HG02943 (cell line): Measurements from ENCODE around the gene SNX20.

Source experiments
- ATAC-seq: cut with Tn5 transposase; IDR thresholded peaks from one replicate; pipeline ENCODE4 v1.9.1; 2021; ENCODE audit warnings: mild to moderate bottlenecking, low read depth, moderate library complexity; ENCODE audit not compliant: unreplicated experiment

The SNX20 gene

GRCh38 chr16:50637716-50638602 is 43.2 kb downstream of the SNX20 start:
- no peak for ATAC-seq

GRCh38 chr16:50636753-50637374 is 44.2 kb downstream of the SNX20 start:
- no peak for ATAC-seq

- no peak for ATAC-seq
Observed at GRCh38 chr16:50635505-50636392, 45.4 kb downstream of the SNX20 start.

- ATAC-seq = no peak
Observed at GRCh38 chr16:50634947-50635346, 46.2 kb downstream of the SNX20 start.

- ATAC-seq = no peak
Observed at GRCh38 chr16:50634090-50634489, 47.0 kb downstream of the SNX20 start.

GRCh38 chr16:50632927-50633800 is 47.9 kb downstream of the SNX20 start:
- ATAC-seq = no peak

GRCh38 chr16:50631985-50632576 is 49.0 kb downstream of the SNX20 start:
- ATAC-seq = no peak

GRCh38 chr16:50631249-50631984 is 49.7 kb downstream of the SNX20 start:
- no peak for ATAC-seq

GRCh38 chr16:50630394-50631020 is 50.6 kb downstream of the SNX20 start:
- ATAC-seq = no peak

GRCh38 chr16:50629334-50629733 is 51.8 kb downstream of the SNX20 start:
- no peak for ATAC-seq

- no peak for ATAC-seq
Observed at GRCh38 chr16:50628156-50628802, 52.8 kb downstream of the SNX20 start.

- ATAC-seq = no peak
Observed at GRCh38 chr16:50627419-50627818, 53.7 kb downstream of the SNX20 start.

- no peak for ATAC-seq
Observed at GRCh38 chr16:50626868-50627267, 54.2 kb downstream of the SNX20 start.

- ATAC-seq = no peak
Observed at GRCh38 chr16:50625374-50625773, 55.7 kb downstream of the SNX20 start.

- ATAC-seq = no peak
Observed at GRCh38 chr16:50624449-50624970, 56.6 kb downstream of the SNX20 start.

- no peak for ATAC-seq
Observed at GRCh38 chr16:50622643-50623369, 58.3 kb downstream of the SNX20 start.

- ATAC-seq = no peak
Observed at GRCh38 chr16:50622029-50622428, 59.1 kb downstream of the SNX20 start.
